Cardiac fibroblast (primary cell): ENCODE measurements around the gene ADARB1.

Experiments
- DNase-seq, 2 donors: peaks; one replicate each; pipeline versions ENCODE4 v3.0.0 to v3.0.0-alpha.2; 2010; ENCODE audit warnings: low read depth in 2 of 2
- H3K4me3 ChIP-seq, 2 donors: replicated peaks in 1 of 2; 1 replicate in 1 of 2; 2 replicates in 1 of 2; pipeline ENCODE4 v1.5.1; 2011; ENCODE audit warnings: low read depth in 2 of 2, low read length in 2 of 2, mild to moderate bottlenecking in 2 of 2, moderate library complexity in 1 of 2
- CTCF ChIP-seq: IDR thresholded peaks from one replicate; pipeline ENCODE4 v1.5.1; 2011; ENCODE audit warnings: low read depth, mild to moderate bottlenecking, low read length, inconsistent platforms

ADARB1 gene

GRCh38 chr21:45237401-45237800 lies 163.0 kb downstream of the ADARB1 start:
- DNase-seq, result no peak
- H3K4me3 ChIP-seq, result no peak overlapping the region
- no peak for TF ChIP-seq CTCF

GRCh38 chr21:45241357-45241756 lies 167.0 kb downstream of the ADARB1 start:
- DNase-seq, result no peak
- no peak for TF ChIP-seq CTCF
- no peak overlapping the region for H3K4me3 ChIP-seq

- DNase-seq, result no peak
- TF ChIP-seq CTCF, result no peak
- no peak overlapping the region for H3K4me3 ChIP-seq
These were observed 169.2 kb downstream of the ADARB1 start for GRCh38 chr21:45243603-45244002.

GRCh38 chr21:45244799-45245340 lies 170.5 kb downstream of the ADARB1 start:
- TF ChIP-seq CTCF, result no peak
- no peak for DNase-seq
- no peak overlapping the region for H3K4me3 ChIP-seq

- H3K4me3 ChIP-seq, result no peak overlapping the region
- DNase-seq, result no peak
- no peak for TF ChIP-seq CTCF
These were observed 172.3 kb downstream of the ADARB1 start for GRCh38 chr21:45246386-45247320.

GRCh38 chr21:45248301-45248892 lies 174.0 kb downstream of the ADARB1 start:
- TF ChIP-seq CTCF, result no peak
- peak overlapping the region; percentile 28 to 40 for H3K4me3 ChIP-seq
- no peak for DNase-seq
